GM10847 (cell line): Measurements from ENCODE around the gene ASB11.

Experiments used
- POLR2A ChIP-seq: IDR thresholded peaks from 2 replicates; pipeline ENCODE4 v1.6.1; 2011; ENCODE audit not compliant: insufficient read length; ENCODE audit errors: extremely low read depth

The ASB11 gene

GRCh38 chrX:15322072-15322471, 6.6 kb upstream of the ASB11 start:
- no peak for TF ChIP-seq POLR2A

- TF ChIP-seq POLR2A = no peak
These were observed 6.0 kb upstream of the ASB11 start for GRCh38 chrX:15321447-15321846.

GRCh38 chrX:15320297-15320696, 4.9 kb upstream of the ASB11 start:
- TF ChIP-seq POLR2A = no peak

DNA sequence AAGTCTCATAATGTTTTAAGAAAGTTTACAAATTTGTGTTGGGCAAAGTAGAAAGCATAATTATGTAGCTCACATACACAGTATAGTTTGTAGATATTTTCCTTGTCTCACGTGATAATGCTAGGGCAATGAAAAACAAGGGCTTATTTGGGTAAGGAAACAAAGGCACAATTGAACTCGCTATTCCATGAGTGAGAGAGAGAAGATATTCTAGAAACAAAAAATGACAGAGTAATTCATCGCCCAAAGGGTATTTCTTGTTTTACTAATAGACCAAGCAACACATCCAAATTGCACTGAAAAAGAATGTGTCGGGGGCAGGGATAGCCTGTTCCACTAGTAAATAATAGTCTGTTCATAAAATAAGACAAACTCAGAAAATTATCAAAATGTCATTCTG, 3.6 kb upstream of the ASB11 start:
- no peak for TF ChIP-seq POLR2A

DNA sequence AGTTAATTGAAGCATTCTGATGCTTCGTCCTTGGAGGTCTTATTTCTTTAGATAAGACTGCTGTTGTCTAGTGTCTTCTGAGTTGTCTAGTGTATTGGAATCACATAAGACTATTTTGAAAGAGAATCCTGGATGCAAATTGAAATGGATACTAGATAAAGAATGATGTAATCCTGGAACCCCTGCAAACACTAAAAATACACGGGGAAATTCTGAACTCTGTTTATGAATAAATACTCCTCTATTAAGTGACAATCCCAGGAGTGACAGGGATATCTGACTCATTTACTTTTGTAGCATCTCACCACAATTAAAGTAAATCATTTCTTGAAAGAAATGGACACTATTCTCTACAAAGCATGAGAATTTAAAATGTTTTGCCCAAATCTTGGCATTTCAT, 968 bp downstream of the ASB11 start:
- no peak for TF ChIP-seq POLR2A

DNA sequence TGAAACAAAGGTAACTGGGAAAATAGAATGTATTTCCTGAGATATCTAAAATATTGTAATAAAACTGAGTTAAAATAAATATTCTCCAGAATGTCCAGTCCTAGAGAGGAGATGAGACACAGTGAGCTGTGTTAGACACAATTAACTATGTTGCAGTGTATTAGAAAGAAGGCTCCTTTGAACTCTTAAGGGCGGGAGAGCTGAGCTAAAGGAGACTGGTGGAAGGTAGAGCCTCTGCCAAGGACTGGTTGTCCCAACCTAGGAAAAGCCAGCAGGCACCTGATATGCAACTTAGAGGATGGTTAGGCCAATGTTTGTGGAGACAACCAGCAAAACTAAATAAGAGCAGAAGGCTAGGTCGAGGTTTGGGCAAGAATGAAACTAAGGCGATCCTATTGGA, 4.3 kb downstream of the ASB11 start:
- TF ChIP-seq POLR2A = no peak

DNA sequence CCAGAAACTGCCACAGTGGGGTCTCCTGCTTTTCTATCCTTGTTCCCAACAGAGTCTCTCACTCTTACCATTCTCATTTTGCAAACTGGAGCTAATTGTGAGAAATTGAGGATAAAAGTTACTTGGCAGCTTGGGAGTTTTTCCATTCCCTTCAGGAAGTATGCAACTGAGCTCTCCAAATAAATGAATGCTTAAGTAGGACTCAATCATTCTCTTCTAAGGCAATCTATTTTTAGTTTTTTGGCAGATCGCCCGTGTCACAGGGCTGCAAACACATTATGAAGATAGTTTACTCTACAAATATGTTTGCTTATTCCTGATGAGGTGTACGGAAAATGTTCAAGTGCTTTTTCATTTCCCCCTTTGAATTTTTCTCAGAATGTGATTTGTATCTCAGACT, 5.3 kb downstream of the ASB11 start:
- no peak for TF ChIP-seq POLR2A

GRCh38 chrX:15301924-15302323, 13.5 kb downstream of the ASB11 start:
- TF ChIP-seq POLR2A = no peak

DNA sequence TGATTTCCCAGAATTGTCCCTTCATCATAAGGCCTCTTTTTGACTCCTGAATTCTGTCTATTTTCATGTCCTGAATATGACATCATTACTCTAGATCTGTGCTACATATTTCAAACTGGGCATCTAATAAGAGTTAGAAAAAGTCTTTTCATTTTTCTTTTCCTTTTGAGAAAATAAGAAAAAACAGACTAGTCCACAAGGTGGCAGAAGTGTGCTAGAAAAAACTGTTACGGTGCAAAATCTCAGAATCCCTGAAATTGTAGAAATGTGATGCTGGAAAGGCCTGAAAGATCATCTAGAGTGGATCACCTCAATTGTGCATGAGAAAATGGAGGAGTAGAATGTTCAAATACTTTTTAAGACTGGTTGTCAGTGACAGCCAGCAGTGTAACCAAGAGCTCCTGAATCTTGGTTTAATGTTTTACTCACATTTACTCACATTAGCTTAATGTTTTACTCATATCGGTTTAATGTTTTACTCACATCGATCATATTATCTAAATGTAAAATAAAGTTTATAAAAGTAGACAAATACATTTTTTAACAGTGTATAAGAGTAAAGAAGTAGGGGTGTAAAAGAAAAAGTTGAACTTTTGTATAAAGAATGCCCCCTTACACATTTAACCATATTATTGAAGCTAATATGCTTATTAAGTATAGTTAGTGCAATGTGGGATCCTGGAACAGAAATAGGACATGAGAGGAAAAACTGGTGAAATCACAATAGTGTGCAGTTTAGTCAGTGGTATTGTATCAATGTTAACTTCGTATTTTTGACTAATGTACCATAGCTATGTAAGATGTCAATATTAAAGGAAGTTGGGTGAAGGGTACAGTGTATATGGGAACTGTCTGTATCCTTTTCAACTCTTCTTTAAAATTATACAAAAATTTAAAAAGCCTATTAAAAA, 15.2 kb downstream of the ASB11 start:
- TF ChIP-seq POLR2A = no peak

DNA sequence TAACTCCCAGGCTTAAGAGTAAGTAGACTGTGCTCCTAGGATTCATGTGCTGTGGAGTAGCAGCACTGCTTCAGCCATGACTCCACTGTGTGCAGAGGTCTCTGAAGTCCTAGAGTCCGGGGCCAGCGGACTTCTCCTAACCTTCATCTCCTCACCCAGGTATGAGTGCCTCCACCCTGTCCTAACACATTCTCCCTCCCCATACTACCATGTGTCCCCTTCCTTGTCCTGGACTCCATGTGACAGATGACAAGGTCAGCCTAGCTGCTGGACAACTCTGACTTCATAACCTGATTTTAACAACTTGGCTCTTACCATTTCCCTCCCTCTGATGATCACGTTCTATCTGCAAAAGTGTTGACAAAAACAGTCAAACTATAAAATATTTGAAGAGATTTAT, 16.7 kb downstream of the ASB11 start:
- no peak for TF ChIP-seq POLR2A

DNA sequence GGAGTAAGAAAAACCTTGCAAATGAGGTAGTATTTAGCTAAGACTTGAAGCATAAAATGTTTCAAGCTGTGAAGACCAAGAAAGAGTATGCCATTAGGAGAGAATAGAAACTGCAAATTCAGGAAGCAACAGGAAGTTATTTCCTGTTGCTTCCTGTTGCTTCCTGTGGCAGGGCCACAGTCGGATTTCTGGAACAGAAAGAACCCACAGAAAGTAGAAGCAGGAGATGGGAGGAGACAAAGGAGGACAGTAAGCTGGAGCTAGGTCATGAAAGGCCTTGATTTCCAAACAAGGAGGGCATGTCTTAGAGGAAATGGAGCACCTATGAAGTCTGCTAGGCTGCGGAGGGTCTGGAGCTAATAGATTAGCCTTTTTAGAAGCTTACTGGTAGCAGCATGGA, 17.2 kb downstream of the ASB11 start:
- TF ChIP-seq POLR2A = no peak

- TF ChIP-seq POLR2A = no peak
These were observed 22.0 kb downstream of the ASB11 start for GRCh38 chrX:15293451-15293850.

DNA sequence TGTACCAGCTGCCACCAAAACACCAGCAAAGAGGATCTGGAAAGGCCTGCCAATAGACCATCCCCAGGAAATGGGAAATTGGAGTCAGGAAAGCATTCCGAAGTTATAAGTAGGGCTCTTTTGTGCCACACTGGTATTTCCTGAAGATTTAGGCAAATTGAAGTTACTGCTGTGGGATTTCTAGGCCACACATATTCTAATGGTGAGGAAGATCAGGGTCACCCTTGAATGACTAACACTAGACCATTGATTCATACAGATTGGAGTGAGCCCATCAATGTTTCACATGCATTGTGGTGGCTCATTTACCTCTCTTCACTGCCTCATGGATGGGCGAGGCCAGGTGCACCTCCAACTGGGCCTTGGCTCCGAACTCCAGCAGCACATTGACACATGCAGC, 22.6 kb downstream of the ASB11 start:
- no peak for TF ChIP-seq POLR2A

DNA sequence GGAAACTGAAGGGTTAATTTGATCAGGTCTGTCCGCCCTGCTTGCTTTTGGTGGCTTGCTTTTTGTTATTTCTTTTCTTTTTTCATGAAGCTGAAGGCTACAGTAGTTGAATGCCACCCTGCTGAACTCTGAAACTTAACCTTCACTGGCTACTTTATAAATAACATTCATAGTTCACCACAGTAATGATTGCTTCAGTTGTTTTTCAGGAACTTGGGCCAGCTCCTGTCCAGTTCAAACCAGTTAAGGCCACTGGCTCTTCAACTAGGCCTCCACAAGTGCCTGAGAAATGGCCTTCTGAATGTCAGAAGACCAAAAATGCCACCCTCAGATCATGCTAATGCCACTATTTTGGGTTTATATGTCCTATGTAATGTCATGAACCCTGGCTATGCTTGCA, 37.8 kb downstream of the ASB11 start:
- TF ChIP-seq POLR2A = no peak

DNA sequence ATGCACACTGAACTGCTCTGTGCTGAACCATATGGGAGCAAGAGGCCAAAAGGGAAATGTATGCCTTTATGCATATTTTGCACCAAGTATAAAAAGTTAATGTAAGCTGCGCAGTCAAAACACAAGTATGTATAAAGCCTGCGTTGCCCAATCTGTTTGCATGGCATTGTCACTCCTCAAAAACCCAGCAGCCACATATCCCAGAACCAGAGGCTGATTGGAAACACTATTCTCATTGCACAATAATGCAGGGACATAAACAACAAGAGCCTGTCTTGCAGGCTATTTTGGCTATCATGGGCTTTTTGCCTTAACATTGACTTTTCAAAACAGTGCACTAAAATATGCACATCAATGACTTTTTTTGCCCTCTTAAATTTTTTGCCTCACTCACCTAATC, 40.5 kb downstream of the ASB11 start:
- TF ChIP-seq POLR2A = no peak

DNA sequence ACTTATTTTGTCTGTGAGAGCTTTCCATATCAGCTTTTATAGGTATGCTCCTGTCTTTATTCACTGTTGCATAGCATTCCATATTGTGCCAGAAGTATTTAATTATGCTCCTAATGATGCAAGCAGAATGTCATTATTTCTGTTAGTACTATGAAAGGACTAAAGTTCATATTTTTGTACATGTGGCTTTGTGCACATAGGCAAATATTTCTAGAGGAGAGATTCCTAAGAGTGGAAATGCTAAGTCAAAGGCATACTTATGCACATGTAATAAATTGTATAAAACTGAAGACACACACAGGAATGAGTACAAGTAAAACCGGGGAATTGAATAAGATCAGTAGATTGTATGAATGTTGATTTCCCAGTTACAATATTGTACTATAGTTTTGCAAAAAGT, 43.7 kb downstream of the ASB11 start:
- no peak for TF ChIP-seq POLR2A
